HG02870 (cell line): ENCODE data around the gene KHK.

ENCODE experiments used
- ATAC-seq: cut with Tn5 transposase; IDR thresholded peaks from one replicate; pipeline ENCODE4 v1.9.1; 2021; ENCODE audit warnings: mild to moderate bottlenecking, moderate library complexity; ENCODE audit not compliant: unreplicated experiment

The KHK gene

DNA sequence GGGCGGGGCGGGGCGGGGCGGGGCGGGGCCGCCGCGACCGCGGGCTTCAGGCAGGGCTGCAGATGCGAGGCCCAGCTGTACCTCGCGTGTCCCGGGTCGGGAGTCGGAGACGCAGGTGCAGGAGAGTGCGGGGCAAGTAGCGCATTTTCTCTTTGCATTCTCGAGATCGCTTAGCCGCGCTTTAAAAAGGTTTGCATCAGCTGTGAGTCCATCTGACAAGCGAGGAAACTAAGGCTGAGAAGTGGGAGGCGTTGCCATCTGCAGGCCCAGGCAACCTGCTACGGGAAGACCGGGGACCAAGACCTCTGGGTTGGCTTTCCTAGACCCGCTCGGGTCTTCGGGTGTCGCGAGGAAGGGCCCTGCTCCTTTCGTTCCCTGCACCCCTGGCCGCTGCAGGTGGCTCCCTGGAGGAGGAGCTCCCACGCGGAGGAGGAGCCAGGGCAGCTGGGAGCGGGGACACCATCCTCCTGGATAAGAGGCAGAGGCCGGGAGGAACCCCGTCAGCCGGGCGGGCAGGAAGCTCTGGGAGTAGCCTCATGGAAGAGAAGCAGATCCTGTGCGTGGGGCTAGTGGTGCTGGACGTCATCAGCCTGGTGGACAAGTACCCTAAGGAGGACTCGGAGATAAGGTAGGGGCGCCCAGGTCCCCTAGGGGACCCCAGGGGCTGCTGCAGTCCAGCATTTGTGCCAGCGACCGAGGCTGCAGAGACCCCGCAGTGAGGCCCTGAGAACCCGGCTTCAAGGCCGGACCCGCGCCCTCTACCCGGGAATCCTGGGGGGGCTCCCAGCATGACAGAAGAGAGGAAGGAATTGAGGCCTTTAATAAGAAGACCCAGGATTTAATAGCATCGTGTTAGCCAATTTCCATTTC, at the start of gene KHK:
KHK (plus strand) TSS at position 49 of the 870 bp plus-strand sequence; CDS start at position 537, 488 bp downstream.
- ATAC-seq: peak; percentile 12

DNA sequence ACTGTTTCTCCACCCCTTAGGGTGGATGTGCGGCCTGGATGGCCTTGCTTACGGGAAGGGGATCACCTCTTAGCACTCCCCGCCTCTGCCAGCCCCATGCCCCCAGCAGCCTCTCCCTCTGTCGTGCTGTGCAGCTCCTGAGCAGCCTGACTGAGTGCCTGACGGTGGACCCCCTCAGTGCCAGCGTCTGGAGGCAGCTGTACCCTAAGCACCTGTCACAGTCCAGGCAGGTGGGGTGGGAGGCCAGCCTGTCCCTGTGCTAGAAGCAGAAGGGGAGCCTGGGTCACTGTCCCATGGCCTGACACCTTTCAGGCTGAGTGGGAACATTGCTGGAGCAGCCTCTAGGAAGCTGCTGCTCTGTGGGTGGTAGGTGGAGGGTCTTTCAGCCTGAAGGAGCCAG, 48.6 kb upstream of the KHK start:
- ATAC-seq: no peak

DNA sequence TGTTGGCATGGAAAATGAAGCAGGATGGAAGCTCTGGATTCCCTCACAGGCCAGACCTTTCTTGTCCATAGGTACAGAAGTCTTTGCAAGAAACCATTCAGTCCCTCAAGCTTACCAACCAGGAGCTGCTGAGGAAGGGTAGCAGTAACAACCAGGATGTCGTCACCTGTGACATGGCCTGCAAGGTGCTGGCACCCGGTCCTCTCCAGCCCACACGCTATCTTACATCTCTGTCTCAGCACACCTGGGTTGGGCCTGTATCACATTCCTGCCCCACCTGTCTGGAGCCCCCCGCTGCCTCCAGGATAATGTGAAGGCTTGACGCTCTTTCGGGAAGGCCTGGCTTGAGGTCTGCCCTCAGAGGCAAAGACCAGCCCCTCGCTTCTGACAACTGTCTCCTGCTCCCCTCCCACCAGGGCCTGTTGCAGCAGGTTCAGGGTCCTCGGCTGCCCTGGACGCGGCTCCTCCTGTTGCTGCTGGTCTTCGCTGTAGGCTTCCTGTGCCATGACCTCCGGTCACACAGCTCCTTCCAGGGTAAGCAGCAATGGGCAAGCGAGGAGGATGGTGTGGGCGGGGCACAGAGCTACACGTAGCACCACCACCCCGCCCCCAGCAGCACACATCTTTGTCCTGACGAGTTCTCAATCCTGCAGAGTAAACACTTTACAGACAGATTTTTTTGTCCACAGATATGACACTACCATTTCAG, 47.8 kb upstream of the KHK start:
- ATAC-seq: no peak

DNA sequence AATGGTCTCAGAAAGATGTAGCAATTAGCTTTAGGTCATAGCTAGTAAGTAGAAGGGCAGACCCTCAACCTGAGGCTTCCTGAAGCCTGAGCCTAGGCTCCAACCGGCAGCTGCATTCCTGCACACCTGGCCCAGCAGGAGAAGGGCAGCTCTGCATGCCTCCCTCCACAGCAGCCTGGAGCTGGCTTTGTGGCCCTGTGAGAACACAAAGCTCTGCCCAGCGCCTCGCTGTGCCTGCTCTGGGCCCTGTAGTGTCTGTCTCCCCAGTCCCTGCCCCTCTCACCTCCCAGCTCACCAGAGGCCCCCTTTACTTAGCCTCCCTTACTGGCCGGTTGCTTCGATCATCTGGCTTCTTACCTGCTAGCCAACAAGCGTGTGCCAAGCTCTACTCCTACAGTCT, 47.1 kb upstream of the KHK start:
- ATAC-seq: no peak

DNA sequence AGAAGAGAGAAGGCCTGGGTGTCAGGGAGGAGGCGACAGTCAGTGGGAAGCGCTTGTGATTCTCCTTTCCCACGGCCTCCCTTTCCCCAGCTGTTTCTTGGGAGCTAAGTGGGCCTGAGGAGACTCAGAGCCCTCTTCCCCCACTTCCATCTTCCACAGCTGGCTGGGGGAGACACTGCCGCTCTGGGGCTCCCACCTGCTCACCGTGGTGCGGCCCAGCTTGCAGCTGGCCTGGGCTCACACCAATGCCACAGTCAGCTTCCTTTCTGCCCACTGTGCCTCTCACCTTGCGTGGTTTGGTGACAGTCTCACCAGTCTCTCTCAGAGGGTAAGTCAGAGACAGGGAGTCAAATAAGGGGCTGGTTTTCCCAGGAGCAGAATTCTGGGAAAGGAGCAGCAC, 46.7 kb upstream of the KHK start:
- ATAC-seq: no peak

DNA sequence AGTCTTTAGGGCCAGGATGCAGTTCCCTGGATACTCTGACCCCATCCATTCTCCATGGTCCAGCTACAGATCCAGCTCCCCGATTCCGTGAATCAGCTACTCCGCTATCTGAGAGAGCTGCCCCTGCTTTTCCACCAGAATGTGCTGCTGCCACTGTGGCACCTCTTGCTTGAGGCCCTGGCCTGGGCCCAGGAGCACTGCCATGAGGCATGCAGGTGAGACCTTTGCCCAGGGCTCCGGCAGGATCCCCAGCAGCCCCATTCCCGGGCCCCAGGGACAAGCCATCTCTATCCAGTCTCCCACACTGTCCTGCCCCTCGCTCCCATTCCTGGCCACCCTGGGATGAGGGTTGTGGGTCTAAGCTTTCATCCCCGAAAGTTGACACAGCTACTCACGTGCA, 46.3 kb upstream of the KHK start:
- ATAC-seq: no peak

DNA sequence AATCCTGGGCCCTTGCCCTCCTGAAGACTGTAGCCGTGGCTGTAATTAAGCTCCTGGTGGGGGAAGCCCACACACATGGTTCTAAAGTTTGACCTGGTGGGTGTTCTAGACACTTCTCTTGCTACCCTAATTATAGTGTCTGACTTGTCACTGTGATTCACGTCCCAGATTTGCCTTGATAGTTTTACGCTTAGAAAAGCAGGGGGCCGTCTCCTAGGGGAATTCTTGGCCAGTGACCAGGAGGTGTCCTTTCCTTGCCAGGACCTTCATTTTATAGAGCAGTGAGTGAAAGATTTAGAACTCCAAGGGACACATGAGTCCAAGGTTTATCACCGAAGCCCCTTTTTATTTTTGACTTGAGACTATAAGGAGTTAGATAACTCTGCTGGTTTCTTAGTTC, 44.8 kb upstream of the KHK start:
- ATAC-seq: peak; percentile 27

DNA sequence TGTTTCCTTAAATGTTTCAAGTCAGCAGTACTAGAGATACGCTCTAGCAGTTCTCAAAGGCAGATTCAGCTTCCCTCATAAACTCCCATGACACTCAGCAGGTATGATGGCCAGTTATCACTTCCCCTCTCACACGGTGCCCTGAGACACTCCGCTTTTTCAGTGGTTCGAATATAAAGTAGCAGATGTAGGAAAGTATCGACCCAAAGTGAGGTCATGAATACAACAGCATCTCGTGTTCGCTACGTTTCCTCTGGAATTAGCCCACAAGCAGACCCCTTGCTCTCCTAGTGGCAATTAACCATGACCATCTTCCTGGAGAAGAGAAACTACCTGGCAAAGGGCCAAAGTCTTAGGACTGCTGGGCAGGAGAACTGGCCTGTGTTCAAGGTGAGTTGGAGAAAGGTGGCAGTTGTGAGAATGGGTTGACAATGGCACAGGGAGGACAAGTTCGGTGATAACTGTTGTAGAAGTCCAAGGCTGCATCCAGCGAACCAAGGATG, 44.4 kb upstream of the KHK start:
- peak; percentile 56 for ATAC-seq

DNA sequence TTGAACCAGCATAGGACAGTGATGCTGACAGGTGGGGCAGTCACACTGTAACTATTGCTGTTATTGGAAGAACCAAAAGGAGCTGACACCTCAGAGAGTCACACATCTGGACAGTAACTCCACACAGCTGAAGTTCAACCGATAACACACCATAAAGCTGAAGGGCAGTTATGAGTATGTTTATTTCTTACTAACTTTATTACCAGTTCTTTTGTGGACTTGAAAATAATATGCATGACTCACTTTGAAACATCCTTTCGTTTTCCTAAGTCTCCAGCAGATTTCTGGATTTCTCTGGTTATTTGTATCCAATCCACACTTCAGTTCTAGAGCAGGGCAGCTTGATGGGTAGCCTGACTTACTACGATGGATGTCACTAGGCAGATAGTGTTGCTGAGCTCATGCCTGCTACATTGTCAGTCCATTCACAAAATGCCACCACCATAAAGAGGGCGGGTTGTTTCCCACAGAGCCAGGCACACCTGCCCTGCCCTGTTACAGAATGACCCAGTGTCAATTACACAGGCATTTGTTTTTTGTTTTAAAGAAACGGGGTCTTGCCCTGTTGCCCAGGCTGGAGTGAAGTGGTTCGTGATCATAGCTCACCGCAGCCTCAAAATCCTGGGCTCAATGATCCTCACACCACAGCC, 43.5 kb upstream of the KHK start:
- ATAC-seq: no peak

DNA sequence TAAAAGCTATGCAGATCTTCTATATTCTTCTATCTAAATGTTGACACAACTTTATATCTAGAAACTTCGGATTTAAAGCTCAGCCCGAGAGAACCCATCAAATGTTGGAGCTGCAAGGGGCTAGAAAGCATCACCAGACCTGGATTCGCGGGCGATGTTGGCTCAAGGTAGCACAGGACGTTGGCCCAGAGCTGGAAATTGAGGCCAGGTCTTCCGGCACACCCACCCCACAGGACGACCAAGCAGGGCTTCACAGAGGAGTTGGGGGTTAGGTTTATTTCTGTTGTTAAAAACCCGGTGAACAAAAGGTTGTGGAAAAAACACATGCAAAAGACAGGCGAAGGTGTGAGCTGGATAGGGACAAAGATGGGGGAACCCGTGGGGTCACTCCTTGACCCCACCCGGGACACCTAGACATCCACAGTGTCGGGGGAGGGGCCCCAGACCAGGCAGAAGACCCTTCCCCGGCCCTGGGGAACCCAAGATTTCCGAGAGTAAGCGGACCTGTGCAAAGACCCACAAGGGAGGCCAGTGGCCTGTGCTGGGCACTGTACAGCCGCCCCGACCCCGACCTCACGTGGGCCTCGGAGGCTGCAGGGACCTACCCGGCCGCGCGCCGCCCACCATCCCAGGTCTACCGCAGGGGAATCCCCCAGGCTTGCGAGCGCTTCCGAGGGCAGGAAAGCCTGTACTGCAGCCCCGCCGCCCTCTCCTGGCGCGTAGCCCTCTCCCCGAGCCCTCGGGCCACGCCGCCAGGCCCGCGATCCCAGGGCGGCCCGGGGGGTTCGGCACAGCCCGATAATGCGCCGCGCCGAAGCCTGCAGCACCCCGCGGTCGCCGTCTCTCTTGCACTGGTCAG, 36.9 kb upstream of the KHK start:
- ATAC-seq: peak; percentile 19

DNA sequence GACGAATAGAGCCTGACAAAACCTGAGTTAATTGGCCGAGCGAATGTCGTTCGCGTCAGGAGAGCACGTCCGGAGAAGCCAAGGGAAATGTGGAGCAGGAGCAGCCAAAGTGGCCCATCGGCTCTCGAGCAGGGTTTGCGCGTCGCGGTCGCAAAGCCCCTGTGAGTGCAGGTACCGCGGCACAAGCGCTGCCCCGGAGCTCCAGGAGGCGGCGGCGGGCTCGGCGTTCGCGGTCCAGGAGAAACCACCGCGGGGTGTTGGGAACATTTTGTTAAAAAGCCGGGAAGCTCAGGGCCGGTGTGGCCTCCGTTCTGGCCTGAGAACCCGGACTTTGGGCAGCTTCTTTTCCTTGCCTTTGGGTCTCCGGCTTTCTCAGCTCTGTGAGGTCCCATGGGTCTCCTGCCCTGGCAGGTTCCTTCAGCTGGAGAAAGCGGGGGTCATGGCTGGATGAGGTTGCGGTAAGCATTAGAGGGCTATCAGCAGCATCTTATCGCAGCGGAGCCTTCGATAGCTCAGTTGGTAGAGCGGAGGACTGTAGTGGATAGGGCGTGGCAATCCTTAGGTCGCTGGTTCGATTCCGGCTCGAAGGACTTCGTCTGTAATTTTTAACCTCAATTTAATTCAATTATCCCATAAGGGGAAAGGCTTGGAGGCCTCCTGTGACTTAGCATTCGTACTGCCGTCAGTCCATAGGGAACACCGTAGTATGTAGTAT, 36.1 kb upstream of the KHK start:
- ATAC-seq: peak; percentile 55

DNA sequence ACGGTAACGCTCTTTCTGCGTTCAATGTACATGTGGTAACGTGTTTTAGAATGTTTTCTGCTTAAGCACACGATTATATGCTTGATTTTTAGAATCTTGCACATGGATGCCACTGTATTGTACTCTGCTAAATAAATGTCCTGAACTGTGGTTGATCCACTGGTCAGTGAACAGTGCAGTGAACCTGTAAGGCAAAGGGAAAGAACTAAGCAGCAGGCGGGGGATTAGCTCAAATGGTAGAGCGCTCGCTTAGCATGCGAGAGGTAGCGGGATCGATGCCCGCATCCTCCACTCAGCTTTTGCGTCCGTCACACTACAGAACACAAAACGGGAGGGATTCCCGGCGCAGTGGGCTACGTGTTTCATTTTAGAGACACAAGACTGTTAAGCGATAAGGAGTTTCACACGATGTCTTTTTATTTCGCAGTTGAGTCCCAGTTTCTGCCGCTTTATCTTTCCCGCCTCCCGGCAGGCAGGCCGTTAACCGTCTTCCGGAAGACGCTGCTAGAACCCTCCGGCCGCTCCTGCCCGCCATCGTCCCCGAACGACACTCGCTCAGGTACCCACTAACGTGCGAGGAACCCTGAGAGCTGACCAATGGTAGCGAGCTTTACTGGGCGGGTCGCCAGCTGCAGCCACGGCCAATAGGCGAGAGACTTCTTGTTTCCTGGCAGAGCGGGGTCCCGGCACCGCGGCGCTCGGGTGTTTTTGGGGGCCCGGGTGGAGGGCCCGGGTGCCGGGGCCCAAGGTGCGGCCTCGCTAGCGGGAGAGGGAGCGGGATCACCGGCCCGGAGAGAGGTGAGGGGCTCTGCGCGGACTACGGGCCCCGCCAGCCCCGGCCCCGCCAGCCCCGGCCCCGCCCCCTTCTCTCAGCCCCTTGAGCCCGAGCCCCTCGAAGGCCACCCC, 35.3 kb upstream of the KHK start, which contains the start of gene AGBL5:
AGBL5 (plus strand) TSS at position 673 of the 906 bp plus-strand sequence. CDS start 1,291 bp downstream, outside the sequence.
- peak; percentile 58 for ATAC-seq

DNA sequence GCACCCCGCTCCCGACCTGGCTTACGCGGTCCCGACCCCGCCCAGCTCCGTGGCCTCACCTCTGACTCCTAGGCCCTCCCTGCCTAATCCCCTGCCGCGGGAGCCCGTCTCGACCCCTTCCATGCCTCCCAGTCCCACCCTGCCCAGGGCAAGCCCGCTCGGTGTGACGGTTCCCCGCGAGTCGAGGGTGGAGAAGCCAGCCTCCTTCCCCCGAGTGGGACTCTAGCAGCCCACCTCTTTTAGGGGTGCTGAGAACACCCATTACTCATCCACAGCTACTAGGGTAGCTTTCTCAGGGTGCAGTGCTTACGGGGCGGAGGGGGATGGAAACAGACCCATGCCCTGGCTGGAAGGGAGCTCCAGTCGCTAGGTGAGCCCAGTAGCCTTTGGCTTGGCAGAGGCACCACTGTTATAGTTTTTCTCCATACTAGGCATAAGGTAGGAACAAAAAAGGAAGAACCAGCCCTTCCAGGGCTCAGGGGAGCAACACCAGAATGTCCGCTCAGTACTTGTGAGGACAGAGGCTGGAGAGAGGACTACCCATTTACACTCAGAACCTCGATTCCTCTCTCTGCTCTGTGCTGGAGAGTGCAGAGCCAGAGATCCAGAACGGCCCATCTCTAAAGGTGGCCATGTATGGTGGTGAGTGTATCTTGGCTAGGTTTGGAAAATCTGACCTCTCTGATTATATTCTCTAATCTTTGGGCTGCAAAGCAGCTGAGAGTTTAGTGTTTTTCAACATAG, 34.5 kb upstream of the KHK start:
- no peak for ATAC-seq

DNA sequence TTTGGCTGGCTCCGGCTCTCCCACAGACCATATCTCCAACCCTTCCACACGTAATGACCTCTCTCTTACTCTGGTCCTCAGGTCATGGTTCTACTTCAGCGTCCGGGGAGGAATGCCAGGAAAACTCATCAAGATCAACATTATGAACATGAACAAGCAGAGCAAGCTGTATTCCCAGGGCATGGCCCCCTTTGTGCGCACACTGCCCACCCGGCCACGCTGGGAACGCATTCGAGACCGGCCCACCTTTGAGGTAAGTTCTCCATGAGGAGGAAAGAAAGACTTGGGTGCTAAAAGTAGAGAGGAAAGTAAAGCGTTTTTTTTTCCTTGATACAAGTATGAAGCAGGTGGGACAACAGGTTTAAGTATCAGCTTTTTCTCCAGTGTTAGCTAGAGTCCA, 33.3 kb upstream of the KHK start:
- ATAC-seq: no peak

DNA sequence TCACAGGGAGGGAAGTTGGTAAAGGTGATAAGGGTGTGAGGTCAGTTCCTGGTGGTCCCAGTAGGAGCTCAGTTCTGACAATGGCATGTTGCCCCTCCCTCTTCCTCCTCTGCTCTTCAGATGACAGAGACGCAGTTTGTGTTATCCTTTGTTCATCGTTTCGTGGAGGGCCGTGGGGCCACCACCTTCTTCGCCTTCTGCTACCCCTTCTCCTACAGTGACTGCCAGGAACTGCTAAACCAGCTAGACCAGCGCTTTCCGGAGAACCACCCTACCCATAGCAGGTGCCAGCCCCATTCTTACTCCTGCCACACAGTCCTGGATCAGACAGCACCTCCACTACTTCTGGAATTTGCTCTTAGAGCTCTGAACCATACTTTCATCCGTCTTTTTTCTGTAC, 32.8 kb upstream of the KHK start:
- ATAC-seq: no peak

DNA sequence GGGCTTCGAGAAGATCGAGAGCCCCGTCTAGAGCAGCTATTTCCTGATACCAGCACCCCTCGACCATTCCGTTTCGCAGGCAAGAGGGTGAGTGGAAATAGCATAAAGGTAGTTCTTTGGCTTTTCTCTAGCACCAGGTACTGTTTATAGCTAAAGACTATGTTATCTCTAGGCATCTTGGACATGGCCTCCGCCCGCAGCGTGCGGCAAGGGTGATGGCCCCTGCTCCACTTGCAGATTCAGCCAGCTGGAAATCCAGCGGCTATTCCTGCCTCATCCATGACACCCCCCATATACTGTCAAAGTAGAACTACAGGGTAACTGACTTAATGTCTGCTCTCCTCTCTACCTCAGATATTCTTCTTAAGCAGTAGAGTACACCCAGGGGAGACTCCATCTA, 31.9 kb upstream of the KHK start:
- no peak for ATAC-seq

DNA sequence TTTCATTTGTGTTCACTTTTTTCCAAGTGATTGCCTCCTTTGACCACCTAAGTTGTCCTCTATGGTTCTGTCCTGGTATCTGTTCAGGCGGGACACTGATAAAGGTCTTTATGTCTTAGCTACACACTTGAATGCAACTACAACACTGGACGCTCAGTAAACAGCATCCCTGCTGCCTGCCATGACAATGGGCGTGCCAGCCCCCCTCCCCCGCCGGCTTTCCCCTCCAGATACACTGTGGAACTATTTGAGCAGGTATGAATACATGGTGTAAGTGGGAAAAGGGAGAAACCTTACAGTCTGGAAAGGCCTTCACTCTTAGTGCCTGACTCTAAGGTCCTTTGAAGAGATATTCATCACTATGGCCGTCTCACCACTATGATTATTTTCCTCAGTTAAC, 29.4 kb upstream of the KHK start:
- no peak for ATAC-seq

DNA sequence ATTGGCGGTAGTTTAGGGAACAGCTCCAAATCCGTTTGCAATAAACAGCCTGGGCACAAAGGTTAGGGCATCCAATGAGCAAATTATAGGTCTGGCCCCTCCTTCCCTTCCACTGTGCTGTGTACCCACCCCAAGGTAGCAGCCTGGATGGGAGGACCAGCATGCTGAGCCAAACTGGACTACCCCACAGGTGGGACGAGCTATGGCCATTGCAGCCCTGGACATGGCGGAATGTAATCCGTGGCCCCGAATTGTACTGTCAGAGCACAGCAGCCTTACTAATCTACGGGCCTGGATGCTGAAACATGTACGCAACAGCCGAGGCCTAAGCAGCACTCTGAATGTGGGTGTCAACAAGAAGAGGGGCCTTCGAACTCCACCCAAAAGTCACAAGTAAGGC, 28.4 kb upstream of the KHK start:
- ATAC-seq: no peak
